ENCODE results near the gene SRP9.
"Not testable (repeated sequence)": the region's sequence is repeated elsewhere in the genome, so short reads cannot be mapped to it uniquely, and the experiment has no call there.

SRP9 gene

DNA sequence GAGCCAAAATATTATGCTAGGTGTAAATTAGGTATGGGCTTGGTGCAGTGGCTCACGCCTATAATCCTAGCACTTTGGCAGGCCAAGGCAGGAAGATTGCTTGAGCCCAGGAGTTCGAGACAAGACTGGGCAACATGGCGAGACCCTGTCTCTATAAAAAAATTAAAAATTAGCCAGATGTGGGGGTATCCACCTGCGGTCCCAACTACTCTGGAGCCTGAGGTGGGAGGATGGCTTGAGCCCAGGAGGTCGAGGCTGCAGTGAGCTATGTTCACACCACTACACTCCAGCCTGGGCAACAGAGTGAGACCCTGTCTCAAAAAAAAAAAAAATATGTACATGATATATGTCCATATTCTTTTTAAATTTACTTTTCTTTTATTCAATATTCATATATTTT, 17.7 kb upstream of the SRP9 start:
- H3K9ac ChIP-seq (ENCODE audit: low read depth, low read length); H3K27me3 ChIP-seq (ENCODE audit: control insufficient read depth, insufficient read depth, low read length); H3K36me3 ChIP-seq (ENCODE audit: insufficient read depth, low read length); H3K9me3 ChIP-seq (replicated peaks; ENCODE audit: low read length); H3K4me3 ChIP-seq (ENCODE audit: low read length); H3K4me2 ChIP-seq (ENCODE audit: low read length): not testable (repeated sequence)
- peaks cover 44% of the 10 kb centered on the region for H3K4me1 ChIP-seq (ENCODE audit: control insufficient read depth, insufficient read depth, low read length)

DNA sequence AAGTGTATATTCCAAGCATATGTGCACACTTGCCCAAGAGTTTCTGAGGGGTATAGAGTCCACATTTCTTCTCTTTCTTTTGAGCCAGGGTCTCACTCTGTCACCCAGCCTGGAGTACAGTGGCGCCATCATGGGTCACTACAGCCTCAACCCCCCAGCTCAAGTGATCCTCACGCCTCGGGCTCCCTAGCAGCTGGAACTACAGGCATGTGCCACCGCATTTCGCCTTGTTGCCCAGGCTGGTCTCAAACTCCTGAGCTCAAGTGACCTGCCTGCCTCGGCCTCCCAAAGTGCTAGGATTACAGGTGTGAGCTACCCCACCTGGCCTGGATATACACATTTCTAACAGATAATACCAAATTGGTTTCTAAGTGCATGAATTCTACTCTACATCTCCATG, 17.1 kb upstream of the SRP9 start:
- Histone ChIP-seq H3K4me3 (ENCODE audit: low read length) (no peak overlapping the region), H3K36me3 (ENCODE audit: insufficient read depth, low read length) (no peaks in the 10 kb centered on the region), H3K27me3 (ENCODE audit: control insufficient read depth, insufficient read depth, low read length) (no peaks in the 10 kb centered on the region), H3K9me3 (replicated peaks; ENCODE audit: low read length) (no peaks in the 10 kb centered on the region), H3K9ac (ENCODE audit: low read depth, low read length) (no peak overlapping the region), H3K4me1 (ENCODE audit: control insufficient read depth, insufficient read depth, low read length) (peaks cover 39% of the 10 kb centered on the region), H3K4me2 (ENCODE audit: low read length) (no peak overlapping the region)

DNA sequence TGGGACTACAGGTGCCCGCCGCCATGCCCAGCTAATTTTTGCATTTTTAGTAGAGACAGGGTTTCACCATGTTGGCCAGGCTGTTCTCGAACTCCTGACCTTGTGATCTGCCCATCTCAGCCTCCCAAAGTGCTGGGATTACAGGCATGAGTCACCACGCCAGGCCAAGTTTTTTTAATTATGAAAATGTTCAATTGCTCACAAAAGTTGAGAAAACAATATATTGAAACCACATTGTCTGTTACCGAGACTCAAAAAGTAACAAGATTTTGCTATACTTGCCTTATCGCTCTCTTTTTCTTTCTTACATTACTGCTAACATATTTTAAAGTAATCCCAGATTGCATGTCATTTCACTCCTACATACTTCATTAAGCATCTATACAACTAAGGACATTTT, 16.2 kb upstream of the SRP9 start:
- not testable (repeated sequence) for H3K9me3 ChIP-seq (replicated peaks; ENCODE audit: low read length); H3K36me3 ChIP-seq (ENCODE audit: insufficient read depth, low read length); H3K27me3 ChIP-seq (ENCODE audit: control insufficient read depth, insufficient read depth, low read length); H3K4me3 ChIP-seq (ENCODE audit: low read length); H3K4me2 ChIP-seq (ENCODE audit: low read length); H3K9ac ChIP-seq (ENCODE audit: low read depth, low read length)
- peaks cover 34% of the 10 kb centered on the region for H3K4me1 ChIP-seq (ENCODE audit: control insufficient read depth, insufficient read depth, low read length)

DNA sequence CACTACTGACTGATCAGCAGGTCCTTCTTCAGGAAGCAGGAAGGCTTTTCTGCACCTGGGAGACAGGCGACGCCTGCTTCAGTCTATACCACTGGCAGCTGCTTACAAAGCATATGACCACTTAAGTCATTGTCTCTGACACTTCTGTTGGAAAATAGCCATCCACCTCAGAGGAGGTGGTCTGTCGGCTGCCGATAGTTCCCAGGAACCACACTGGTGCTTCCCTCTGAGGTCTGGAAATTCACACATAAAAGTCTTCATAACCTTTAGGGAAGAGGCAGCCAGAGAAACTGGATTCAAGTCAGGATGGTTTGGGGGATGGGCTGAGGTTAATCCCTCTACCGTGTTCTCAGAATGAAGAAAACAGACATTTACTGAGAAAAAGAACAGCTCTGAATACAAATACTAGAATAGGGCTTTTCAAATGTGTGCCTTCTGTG, 15.6 kb upstream of the SRP9 start:
- Histone ChIP-seq H3K4me3 (ENCODE audit: low read length) (no peak overlapping the region), H3K4me2 (ENCODE audit: low read length) (no peak overlapping the region), H3K9me3 (replicated peaks; ENCODE audit: low read length) (no peaks in the 10 kb centered on the region)

DNA sequence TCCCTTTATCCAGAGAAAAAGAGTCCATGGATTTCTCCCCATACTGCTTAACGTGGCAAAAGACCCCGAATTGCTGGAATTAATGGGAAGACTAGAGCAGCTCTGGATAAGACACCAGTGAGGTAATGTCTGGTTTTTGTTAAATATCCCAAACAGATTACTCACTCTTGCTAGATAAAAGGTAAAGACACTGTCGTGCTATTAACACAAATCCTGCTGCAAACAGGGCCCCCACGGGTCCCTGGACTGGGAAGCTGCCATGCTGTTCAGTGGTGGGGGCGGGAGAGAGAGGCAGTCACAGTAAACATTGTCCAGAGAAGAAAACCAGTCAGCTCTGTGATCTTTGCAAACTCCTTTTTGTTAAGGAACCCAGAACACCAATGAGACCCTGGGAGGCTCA, 15.2 kb upstream of the SRP9 start:
- Histone ChIP-seq H3K4me1 (ENCODE audit: control insufficient read depth, insufficient read depth, low read length) (peaks cover 44% of the 10 kb centered on the region), H3K9me3 (replicated peaks; ENCODE audit: low read length) (no peaks in the 10 kb centered on the region), H3K9ac (ENCODE audit: low read depth, low read length) (no peak overlapping the region), H3K27me3 (ENCODE audit: control insufficient read depth, insufficient read depth, low read length) (no peaks in the 10 kb centered on the region), H3K36me3 (ENCODE audit: insufficient read depth, low read length) (no peaks in the 10 kb centered on the region), H3K4me2 (ENCODE audit: low read length) (no peak overlapping the region), H3K4me3 (ENCODE audit: low read length) (no peak overlapping the region)

More for the DNA sequence above, 15.6 kb upstream of the SRP9 start:
- H3K4me1 ChIP-seq (ENCODE audit: control insufficient read depth, insufficient read depth, low read length), result peaks cover 40% of the 10 kb centered on the region
- H3K9ac ChIP-seq (ENCODE audit: low read depth, low read length), result no peak overlapping the region
- no peaks in the 10 kb centered on the region for H3K27me3 ChIP-seq (ENCODE audit: control insufficient read depth, insufficient read depth, low read length)
- no peaks in the 10 kb centered on the region for H3K36me3 ChIP-seq (ENCODE audit: insufficient read depth, low read length)

DNA sequence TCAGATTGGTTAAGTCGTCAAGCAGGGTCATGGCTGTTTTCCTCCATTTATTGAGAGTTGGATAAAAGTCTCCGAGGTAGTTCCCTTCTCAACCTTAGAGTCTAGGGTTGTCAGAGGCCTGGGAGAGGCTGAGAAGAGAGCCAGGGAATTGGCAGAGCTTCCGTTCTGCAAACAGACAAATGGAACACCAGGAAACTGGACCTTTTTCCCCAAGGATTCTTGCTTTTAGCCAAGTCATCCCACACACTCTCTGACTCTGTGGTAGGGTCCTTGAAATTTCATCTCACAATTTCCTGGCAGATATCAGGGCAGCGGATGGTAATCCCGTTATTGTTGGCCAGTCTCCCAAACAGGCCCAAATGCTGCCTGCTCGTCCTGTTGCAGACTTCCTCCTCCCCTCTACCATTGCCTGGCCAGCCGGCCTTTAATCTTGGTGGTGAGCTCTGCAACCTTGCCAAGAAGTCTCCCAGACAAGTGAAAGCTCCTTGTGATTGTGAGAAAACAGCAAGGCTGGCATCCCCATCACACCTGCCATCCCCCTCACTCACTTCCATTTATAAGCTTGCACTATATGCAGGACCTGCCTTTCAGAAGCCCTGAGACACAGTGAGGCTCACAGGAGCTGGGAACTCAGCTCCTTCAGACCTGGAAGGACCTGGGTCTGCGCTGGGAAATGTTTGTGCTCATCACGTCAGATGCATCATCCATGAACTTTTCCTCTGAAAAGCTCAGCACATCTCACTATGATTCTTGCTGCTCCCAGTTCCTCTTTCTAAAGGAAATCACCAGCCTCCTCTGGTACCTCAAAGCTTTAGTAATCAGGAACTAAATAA, 13.7 kb upstream of the SRP9 start:
- peak overlapping the region; percentile 30 for H3K4me2 ChIP-seq (ENCODE audit: low read length)
- H3K9ac ChIP-seq (ENCODE audit: low read depth, low read length), result peak overlapping the region; percentile 13
- H3K4me1 ChIP-seq (ENCODE audit: control insufficient read depth, insufficient read depth, low read length), result peaks cover 53% of the 10 kb centered on the region
- no peaks in the 10 kb centered on the region for H3K9me3 ChIP-seq (replicated peaks; ENCODE audit: low read length)
- no peak overlapping the region for H3K4me3 ChIP-seq (ENCODE audit: low read length)
- no peaks in the 10 kb centered on the region for H3K27me3 ChIP-seq (ENCODE audit: control insufficient read depth, insufficient read depth, low read length)
- H3K36me3 ChIP-seq (ENCODE audit: insufficient read depth, low read length), result no peaks in the 10 kb centered on the region

DNA sequence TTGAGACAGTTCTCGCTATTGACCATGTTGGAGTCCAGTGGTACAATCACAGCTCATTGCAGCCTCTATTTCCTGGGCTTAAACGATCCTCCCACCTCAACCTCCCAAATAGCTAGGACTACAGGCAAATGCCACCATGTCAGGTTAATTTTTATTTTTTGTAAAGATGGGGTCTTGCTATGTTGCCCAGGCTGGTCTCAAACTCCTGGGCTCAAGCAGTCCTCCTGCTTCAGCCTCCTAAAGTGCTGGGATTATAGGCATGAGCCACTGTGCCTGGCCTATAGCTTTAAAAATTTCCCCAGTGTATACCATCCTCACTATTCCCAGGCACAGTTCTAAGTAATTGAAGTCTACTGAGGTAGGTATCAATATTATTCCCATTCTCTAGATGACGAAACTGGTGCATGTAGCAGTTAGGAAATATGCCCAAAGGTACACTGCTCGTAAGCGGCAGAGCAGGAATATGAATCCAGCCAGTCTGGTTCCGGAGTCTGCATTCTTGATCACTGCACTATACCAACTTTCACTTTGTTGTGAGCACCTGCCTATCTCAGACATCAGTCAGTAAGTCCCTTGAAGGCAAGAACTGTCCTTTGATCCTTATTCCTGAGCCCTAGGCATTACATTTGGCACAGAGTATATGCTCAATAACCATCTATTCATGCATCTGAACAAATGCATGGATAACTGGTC, 11.5 kb upstream of the SRP9 start:
- Histone ChIP-seq H3K4me1 (ENCODE audit: control insufficient read depth, insufficient read depth, low read length) (peaks cover 55% of the 10 kb centered on the region), H3K27me3 (ENCODE audit: control insufficient read depth, insufficient read depth, low read length) (no peaks in the 10 kb centered on the region), H3K9ac (ENCODE audit: low read depth, low read length) (peak overlapping the region; percentile 49), H3K4me2 (ENCODE audit: low read length) (peak overlapping the region; percentile 76), H3K9me3 (replicated peaks; ENCODE audit: low read length) (no peaks in the 10 kb centered on the region), H3K4me3 (ENCODE audit: low read length) (peak overlapping the region; percentile 37), H3K36me3 (ENCODE audit: insufficient read depth, low read length) (no peaks in the 10 kb centered on the region)

DNA sequence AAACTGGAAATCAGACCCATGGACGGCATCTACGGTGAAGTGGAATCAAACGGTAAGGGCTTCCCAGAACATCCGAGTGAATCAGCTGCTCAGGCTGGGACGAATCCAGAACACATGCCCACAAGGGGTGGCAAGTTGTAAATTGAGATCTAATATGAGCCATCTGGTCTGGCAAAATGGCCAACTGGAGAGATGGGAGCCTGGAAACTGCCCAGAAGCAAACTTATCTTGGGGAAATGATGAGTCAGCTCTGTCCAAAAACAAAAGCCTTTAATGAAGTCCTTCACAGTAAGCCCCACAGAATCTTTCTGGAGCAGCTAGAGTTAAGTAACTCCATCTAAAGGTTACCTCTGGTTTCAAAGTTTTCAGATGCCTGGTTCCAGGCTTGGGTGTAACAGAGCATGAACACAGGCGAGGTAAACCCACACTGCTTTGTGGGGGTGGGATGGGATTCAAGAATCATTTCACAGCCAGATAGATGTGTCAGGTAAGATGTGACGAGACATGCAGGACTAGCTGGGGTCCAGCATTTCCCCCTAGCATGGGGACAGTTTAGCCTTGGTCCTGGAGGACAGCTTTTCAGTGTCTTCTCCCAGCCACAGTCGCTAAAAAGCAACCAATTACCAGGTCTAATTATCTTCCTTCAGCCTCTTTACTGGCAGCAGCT, 10.5 kb upstream of the SRP9 start:
- Histone ChIP-seq H3K4me2 (ENCODE audit: low read length) (peak overlapping the region; percentile 76), H3K4me1 (ENCODE audit: control insufficient read depth, insufficient read depth, low read length) (peaks cover 58% of the 10 kb centered on the region), H3K4me3 (ENCODE audit: low read length) (peak overlapping the region; percentile 44), H3K36me3 (ENCODE audit: insufficient read depth, low read length) (no peaks in the 10 kb centered on the region), H3K27me3 (ENCODE audit: control insufficient read depth, insufficient read depth, low read length) (no peaks in the 10 kb centered on the region), H3K9ac (ENCODE audit: low read depth, low read length) (peak overlapping the region; percentile 60), H3K9me3 (replicated peaks; ENCODE audit: low read length) (no peaks in the 10 kb centered on the region)

DNA sequence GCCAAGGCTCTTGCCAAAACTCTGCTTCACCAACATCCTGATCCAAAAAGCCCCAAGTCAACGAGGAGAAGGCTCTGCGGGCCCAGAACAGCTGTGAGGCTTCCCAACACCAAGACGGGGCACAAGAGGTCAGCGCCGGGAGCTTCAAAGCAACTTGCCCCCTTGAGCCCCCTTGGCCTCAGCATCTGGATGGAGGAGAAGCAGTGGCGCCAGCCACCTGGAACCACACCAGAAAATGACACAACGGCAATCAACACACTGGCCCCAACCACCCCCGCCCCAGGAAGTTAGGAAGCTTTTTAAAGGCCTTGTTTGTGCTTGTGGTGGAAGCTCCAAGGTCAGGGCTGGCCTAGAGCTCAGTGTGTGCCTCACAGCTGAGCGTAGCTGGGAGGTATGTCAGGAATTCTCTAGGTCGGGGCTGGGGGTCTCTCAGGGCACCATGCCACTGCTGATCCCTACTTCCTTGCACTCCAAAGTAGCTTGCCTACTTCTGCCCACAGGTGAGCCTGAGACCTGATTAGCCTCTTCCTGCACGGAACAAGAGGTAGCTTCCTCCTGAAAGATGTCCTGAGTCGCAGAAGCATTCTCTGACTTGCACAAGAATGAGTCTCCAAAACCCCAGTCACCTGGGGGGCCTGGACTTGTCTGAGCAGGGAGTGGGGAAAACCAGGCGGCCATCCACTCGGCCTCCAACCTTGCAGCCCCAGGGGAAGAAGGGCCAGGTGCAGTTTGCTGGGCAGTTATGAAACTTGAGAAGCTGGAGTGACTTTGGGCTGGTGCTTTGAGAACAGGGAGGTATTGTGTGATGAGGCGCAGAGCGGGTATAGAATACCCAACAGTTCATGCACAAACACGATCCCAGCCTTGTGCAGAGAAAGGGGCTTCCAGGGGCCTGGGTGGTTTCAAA, 9.7 kb upstream of the SRP9 start:
- H3K4me1 ChIP-seq (ENCODE audit: control insufficient read depth, insufficient read depth, low read length), result peaks cover 57% of the 10 kb centered on the region
- H3K27me3 ChIP-seq (ENCODE audit: control insufficient read depth, insufficient read depth, low read length), result no peaks in the 10 kb centered on the region
- peak overlapping the region; percentile 76 for H3K4me2 ChIP-seq (ENCODE audit: low read length)
- H3K9me3 ChIP-seq (replicated peaks; ENCODE audit: low read length), result no peaks in the 10 kb centered on the region
- peak overlapping the region; percentile 60 for H3K9ac ChIP-seq (ENCODE audit: low read depth, low read length)
- H3K36me3 ChIP-seq (ENCODE audit: insufficient read depth, low read length), result no peaks in the 10 kb centered on the region
- peak overlapping the region; percentile 44 for H3K4me3 ChIP-seq (ENCODE audit: low read length)

DNA sequence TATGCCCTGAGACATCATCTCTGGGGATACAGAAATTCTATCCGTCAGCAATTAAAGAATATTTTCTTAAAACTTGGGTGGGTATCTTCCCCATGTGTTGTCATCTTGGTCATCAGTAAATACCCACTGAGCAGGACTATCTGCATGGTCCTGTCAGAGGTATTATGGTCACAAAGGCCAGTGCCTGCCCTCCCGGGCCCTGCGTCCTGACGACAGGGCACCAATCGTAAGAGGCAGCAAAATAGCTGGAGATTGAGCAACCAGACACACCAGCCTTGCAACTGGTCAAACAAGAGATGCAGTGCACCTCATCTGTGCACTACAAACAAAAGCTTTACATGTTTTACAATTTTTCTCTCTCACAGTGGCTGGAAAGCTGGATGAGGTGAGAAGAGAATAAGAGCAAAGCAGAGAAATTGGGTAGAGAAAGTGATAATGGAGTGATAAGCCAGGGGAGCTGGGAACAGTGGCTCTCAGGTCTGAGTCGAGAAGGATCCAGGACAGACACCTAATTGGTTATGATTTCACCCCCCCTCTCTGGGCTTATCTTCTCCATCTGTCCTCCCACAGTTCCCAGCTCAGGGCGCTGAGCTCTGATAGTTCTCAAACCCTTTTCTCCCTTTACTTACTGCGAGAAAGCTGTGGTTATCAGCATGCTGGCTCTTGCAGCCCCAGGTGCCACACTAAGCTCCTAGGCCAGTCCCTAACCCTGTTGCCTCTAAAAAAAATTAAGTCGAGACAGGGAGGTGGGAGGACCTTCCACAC, 8.8 kb upstream of the SRP9 start:
- no peak overlapping the region for H3K9ac ChIP-seq (ENCODE audit: low read depth, low read length)
- no peak overlapping the region for H3K4me3 ChIP-seq (ENCODE audit: low read length)
- H3K27me3 ChIP-seq (ENCODE audit: control insufficient read depth, insufficient read depth, low read length), result no peaks in the 10 kb centered on the region
- H3K9me3 ChIP-seq (replicated peaks; ENCODE audit: low read length), result no peaks in the 10 kb centered on the region
- peaks cover 52% of the 10 kb centered on the region for H3K4me1 ChIP-seq (ENCODE audit: control insufficient read depth, insufficient read depth, low read length)
- H3K4me2 ChIP-seq (ENCODE audit: low read length), result no peak overlapping the region
- no peaks in the 10 kb centered on the region for H3K36me3 ChIP-seq (ENCODE audit: insufficient read depth, low read length)

All from skeletal muscle satellite cell (primary cell).